Measurements from ENCODE around the gene TMEM156.

- no peak for TF ChIP-seq CTCF (optimal IDR thresholded peaks at IDR 0.05 in 1 of 3, IDR thresholded peaks at IDR 0.05 in 1 of 3, conservative IDR thresholded peaks at IDR 0.05 in 1 of 3; ENCODE audit: extremely low read depth in 1 of 3, insufficient read depth in 2 of 3, low read length in 3 of 3)
- TF ChIP-seq EZH2 (IDR thresholded peaks at IDR 0.05; ENCODE audit: low read length) = no peak
Measured at GRCh38 chr4:39004758-39005157, 27.5 kb downstream of the TMEM156 start.

All from keratinocyte (primary cell).